Activated T-cell treated with anti-CD3 and anti-CD28 coated beads, Interleukin-2, amount 50 U/mL, for 72 hours (primary cell): Measurements from ENCODE around the gene BRIP1. TPM values are rescaled to one million over a fixed set of nuclear protein-coding genes. Genes with fewer than 3 reads are reported as not detected.

ENCODE experiments used
- ATAC-seq, 2 donors: fragments of 150-1000 bp; cut with Tn5 transposase; replicated peaks in 1 of 2; 2 replicates each; pipeline ENCODE4 v1.10.0; 2021; ENCODE audit warnings: moderate library complexity in 2 of 2, mild to moderate bottlenecking in 1 of 2
- DNase-seq, 2 donors: peaks; one replicate each; pipeline ENCODE4 v3.0.0; 2021 to 2022; ENCODE audit warnings: mixed read lengths in 1 of 2
- H3K27ac Mint-ChIP-seq: one replicate; pipeline ENCODE4 v1.8.0; 2022; ENCODE audit warnings: mild to moderate bottlenecking, moderate library complexity, mixed read lengths
- H3K27me3 Mint-ChIP-seq: one replicate; pipeline ENCODE4 v1.8.0; 2022; ENCODE audit warnings: low read depth, mixed read lengths
- H3K36me3 Mint-ChIP-seq, 2 donors: one replicate each; pipeline ENCODE4 v1.8.0; 2022; ENCODE audit warnings: mixed read lengths in 2 of 2, mild to moderate bottlenecking in 1 of 2; ENCODE audit not compliant: insufficient read depth in 2 of 2
- H3K4me1 Mint-ChIP-seq: one replicate; pipeline ENCODE4 v1.8.0; 2022; ENCODE audit warnings: low read depth, mixed read lengths
- H3K4me3 Mint-ChIP-seq, 2 donors: one replicate each; pipeline ENCODE4 v1.8.0; 2022; ENCODE audit warnings: mild to moderate bottlenecking in 2 of 2, mixed read lengths in 2 of 2, moderate library complexity in 2 of 2
- H3K9me3 Mint-ChIP-seq, 2 donors: one replicate each; pipeline ENCODE4 v1.8.0; 2022; ENCODE audit warnings: mixed read lengths in 2 of 2
- total RNA-seq, 2 donors: library from RNA; stranded (reverse); gene quantifications; one replicate each; pipeline ENCODE4 v1.2.3, GENCODE V29; 2022

BRIP1 gene
- total RNA-seq, 2 donors from 2014 or later = 10.8 to 12.7 TPM

DNA sequence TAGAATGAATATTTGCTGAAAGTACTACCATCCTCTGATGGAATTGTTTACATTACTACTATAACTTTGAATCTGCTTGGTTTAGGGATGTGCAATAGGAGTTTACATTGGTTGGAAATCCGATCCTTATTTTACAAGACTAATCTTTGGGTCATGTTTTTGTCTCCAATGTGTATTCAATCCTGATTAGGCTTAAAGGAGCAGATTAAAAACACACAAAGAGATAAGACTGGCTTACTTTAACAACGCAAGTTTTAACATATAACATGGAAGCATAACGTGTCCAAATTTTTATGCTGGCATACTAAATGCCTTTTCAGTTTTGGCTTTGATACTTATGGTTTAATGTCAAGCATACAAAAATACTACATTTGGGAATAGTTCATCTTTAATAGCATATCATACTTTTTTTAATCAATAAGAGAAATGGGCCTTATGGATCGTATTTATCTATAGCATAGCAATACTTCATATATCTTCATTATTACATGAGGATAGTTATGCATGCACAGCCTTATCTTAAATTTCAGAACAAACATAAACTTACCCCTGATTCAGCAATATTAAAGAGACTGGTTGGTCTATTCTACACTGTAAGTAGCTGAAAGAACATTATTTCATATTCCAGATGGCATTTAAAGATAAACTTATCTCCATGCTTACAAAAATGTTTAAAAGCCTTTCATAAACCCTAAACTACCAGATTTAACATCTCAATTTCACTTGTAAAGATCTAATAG lies 202.4 kb downstream of the BRIP1 start:
- H3K9me3 Mint-ChIP-seq = no peaks in the 10 kb centered on the region
- H3K4me3 Mint-ChIP-seq = no peak overlapping the region
- ATAC-seq (no peak), DNase-seq (no peak)
- H3K27ac Mint-ChIP-seq = no peak overlapping the region
- H3K27me3 Mint-ChIP-seq = peaks cover 40% of the 10 kb centered on the region
- H3K36me3 Mint-ChIP-seq = peaks cover 0 to 1% of the 10 kb centered on the region in 2 donors
- no peaks in the 10 kb centered on the region for H3K4me1 Mint-ChIP-seq

DNA sequence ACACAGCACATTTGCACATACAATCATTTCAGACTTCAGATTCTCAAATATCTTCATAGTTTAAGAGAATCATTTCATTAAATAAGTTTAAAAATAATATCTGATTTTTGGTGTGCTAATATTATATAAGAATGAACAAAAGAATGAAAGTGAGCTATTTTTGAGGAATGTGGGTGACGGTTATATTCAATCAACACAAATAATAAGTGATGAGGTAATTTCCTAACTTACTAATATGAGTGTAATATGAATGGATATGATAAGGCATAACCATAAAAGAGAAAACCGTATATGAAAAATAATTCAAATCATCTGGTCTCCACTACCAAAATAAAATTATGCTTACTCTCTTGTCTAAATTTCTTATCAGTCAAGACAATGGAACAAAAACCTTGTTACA lies 203.9 kb downstream of the BRIP1 start:
- H3K4me1 Mint-ChIP-seq = no peaks in the 10 kb centered on the region
- no peak for ATAC-seq
- no peaks in the 10 kb centered on the region for H3K36me3 Mint-ChIP-seq
- H3K27ac Mint-ChIP-seq = no peak overlapping the region
- no peak for DNase-seq
- H3K27me3 Mint-ChIP-seq = peaks cover 31% of the 10 kb centered on the region
- no peak overlapping the region for H3K4me3 Mint-ChIP-seq
- H3K9me3 Mint-ChIP-seq = no peaks in the 10 kb centered on the region

- H3K27ac Mint-ChIP-seq = no peak overlapping the region
- peaks cover 3 to 5% of the 10 kb centered on the region in 2 donors for H3K9me3 Mint-ChIP-seq
- no peak for DNase-seq
- no peak for ATAC-seq
- H3K36me3 Mint-ChIP-seq = no peaks in the 10 kb centered on the region
- no peaks in the 10 kb centered on the region for H3K4me1 Mint-ChIP-seq
- H3K4me3 Mint-ChIP-seq = no peak overlapping the region
- H3K27me3 Mint-ChIP-seq = peaks cover 27% of the 10 kb centered on the region
Measured at GRCh38 chr17:61658183-61658582, 205.1 kb downstream of the BRIP1 start.

GRCh38 chr17:61657338-61657737 lies 206.0 kb downstream of the BRIP1 start:
- Mint-ChIP-seq H3K27me3 (peaks cover 20% of the 10 kb centered on the region), H3K4me3 (no peak overlapping the region), H3K36me3 (no peaks in the 10 kb centered on the region), H3K4me1 (no peaks in the 10 kb centered on the region), H3K27ac (no peak overlapping the region), H3K9me3 (peaks cover 3 to 7% of the 10 kb centered on the region in 2 donors)
- no peak for ATAC-seq
- no peak for DNase-seq

- peaks cover 20% of the 10 kb centered on the region for H3K27me3 Mint-ChIP-seq
- no peak overlapping the region for H3K27ac Mint-ChIP-seq
- DNase-seq = no peak
- no peak for ATAC-seq
- H3K4me1 Mint-ChIP-seq = no peaks in the 10 kb centered on the region
- no peak overlapping the region for H3K4me3 Mint-ChIP-seq
- peaks cover 5 to 7% of the 10 kb centered on the region in 2 donors for H3K9me3 Mint-ChIP-seq
- peaks cover 0 to 4% of the 10 kb centered on the region in 2 donors for H3K36me3 Mint-ChIP-seq
Measured at GRCh38 chr17:61656721-61657217, 206.6 kb downstream of the BRIP1 start.

DNA sequence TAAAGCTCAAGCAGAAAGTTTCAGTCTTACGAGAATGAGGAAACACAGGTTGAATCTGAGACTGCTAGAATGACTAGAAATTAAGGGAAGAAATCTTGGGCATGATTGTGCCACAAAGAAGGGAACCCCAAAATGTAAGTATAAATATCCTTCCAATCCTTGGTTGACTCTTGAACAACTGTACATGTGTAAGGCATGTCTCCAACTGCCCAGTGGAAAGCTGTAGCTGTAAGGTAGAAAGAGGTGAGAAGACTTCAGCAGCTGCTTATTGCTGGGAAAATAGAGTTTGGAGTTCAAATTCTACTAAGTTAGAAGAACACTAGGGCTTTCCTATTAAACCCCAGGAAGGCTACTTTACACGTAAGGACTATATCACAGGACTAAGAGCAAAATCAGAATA lies 212.6 kb downstream of the BRIP1 start:
- Mint-ChIP-seq H3K36me3 (peaks cover 0 to 9% of the 10 kb centered on the region in 2 donors), H3K9me3 (peaks cover 15 to 16% of the 10 kb centered on the region in 2 donors), H3K4me1 (no peaks in the 10 kb centered on the region), H3K27ac (no peak overlapping the region), H3K27me3 (peaks cover 20% of the 10 kb centered on the region), H3K4me3 (no peak overlapping the region)
- DNase-seq (no peak), ATAC-seq (no peak)

- no peaks in the 10 kb centered on the region for H3K4me1 Mint-ChIP-seq
- H3K27ac Mint-ChIP-seq = no peak overlapping the region
- DNase-seq (no peak), ATAC-seq (no peak)
- H3K27me3 Mint-ChIP-seq = peaks cover 20% of the 10 kb centered on the region
- H3K9me3 Mint-ChIP-seq = peaks cover 13 to 15% of the 10 kb centered on the region in 2 donors
- no peak overlapping the region for H3K4me3 Mint-ChIP-seq
- H3K36me3 Mint-ChIP-seq = peaks cover 0 to 9% of the 10 kb centered on the region in 2 donors
Measured at GRCh38 chr17:61648587-61648986, 214.7 kb downstream of the BRIP1 start.

GRCh38 chr17:61647047-61647446 lies 216.3 kb downstream of the BRIP1 start:
- DNase-seq (no peak), ATAC-seq (no peak)
- H3K27ac Mint-ChIP-seq = no peak overlapping the region
- H3K4me1 Mint-ChIP-seq = no peaks in the 10 kb centered on the region
- H3K36me3 Mint-ChIP-seq = peaks cover 0 to 8% of the 10 kb centered on the region in 2 donors
- H3K9me3 Mint-ChIP-seq = peaks cover 9 to 12% of the 10 kb centered on the region in 2 donors
- no peak overlapping the region for H3K4me3 Mint-ChIP-seq
- H3K27me3 Mint-ChIP-seq = peaks cover 17% of the 10 kb centered on the region

- no peak for ATAC-seq
- no peaks in the 10 kb centered on the region for H3K4me1 Mint-ChIP-seq
- no peak overlapping the region for H3K4me3 Mint-ChIP-seq
- peaks cover 6 to 10% of the 10 kb centered on the region in 2 donors for H3K9me3 Mint-ChIP-seq
- no peak for DNase-seq
- peaks cover 0 to 4% of the 10 kb centered on the region in 2 donors for H3K36me3 Mint-ChIP-seq
- H3K27ac Mint-ChIP-seq = no peak overlapping the region
- peaks cover 13% of the 10 kb centered on the region for H3K27me3 Mint-ChIP-seq
Measured at GRCh38 chr17:61646482-61646881, 216.8 kb downstream of the BRIP1 start.

GRCh38 chr17:61645920-61646319 lies 217.4 kb downstream of the BRIP1 start:
- peaks cover 11% of the 10 kb centered on the region for H3K27me3 Mint-ChIP-seq
- H3K4me1 Mint-ChIP-seq = no peaks in the 10 kb centered on the region
- DNase-seq (no peak), ATAC-seq (no peak)
- H3K36me3 Mint-ChIP-seq = peaks cover 0 to 4% of the 10 kb centered on the region in 2 donors
- no peak overlapping the region for H3K27ac Mint-ChIP-seq
- H3K9me3 Mint-ChIP-seq = peaks cover 4 to 7% of the 10 kb centered on the region in 2 donors
- H3K4me3 Mint-ChIP-seq = no peak overlapping the region

GRCh38 chr17:61644800-61645774 lies 218.2 kb downstream of the BRIP1 start:
- Mint-ChIP-seq H3K27me3 (peaks cover 8% of the 10 kb centered on the region), H3K9me3 (peaks cover 0 to 3% of the 10 kb centered on the region in 2 donors), H3K4me1 (no peaks in the 10 kb centered on the region), H3K4me3 (no peak overlapping the region), H3K36me3 (no peaks in the 10 kb centered on the region), H3K27ac (no peak overlapping the region)
- ATAC-seq (no peak), DNase-seq (no peak)

GRCh38 chr17:61642768-61643167 lies 220.6 kb downstream of the BRIP1 start:
- no peaks in the 10 kb centered on the region for H3K4me1 Mint-ChIP-seq
- H3K27me3 Mint-ChIP-seq = peaks cover 30% of the 10 kb centered on the region
- no peak for DNase-seq
- no peak overlapping the region for H3K27ac Mint-ChIP-seq
- H3K9me3 Mint-ChIP-seq = no peaks in the 10 kb centered on the region
- H3K36me3 Mint-ChIP-seq = no peaks in the 10 kb centered on the region
- H3K4me3 Mint-ChIP-seq = no peak overlapping the region
- ATAC-seq = no peak

DNA sequence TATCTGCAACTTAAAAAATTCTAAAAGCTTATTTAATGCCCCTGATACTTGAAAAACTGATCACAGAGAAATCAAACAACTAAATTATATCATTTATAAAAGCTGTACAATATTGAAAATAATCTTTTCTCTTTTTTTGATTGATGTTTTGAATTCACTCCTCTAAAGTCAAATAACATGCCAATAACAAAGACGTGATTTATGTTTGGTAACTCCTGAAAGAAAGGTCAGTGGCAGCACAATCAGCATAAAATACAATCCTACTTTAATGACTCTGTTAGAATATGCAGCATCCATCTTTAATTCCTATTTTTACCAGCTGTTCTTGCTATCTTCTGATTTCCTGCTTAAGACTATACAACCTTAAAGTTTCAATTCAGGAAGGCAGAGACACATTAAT lies 221.6 kb downstream of the BRIP1 start:
- no peak overlapping the region for H3K27ac Mint-ChIP-seq
- no peak for DNase-seq
- no peak overlapping the region for H3K4me3 Mint-ChIP-seq
- ATAC-seq = no peak
- H3K27me3 Mint-ChIP-seq = peaks cover 36% of the 10 kb centered on the region
- H3K36me3 Mint-ChIP-seq = no peaks in the 10 kb centered on the region
- H3K9me3 Mint-ChIP-seq = no peaks in the 10 kb centered on the region
- H3K4me1 Mint-ChIP-seq = no peaks in the 10 kb centered on the region
